Measurements from ENCODE around the gene ZNF598. TPM values are rescaled to one million over a fixed set of nuclear protein-coding genes. Genes with fewer than 3 reads are reported as not detected.

The ZNF598 gene
- polyA plus RNA-seq, 3 donors, result 21.4 to 30.9 (median 25.0) TPM

GRCh38 chr16:1991948-1992703 is 17.5 kb downstream of the ZNF598 start:
- DNase-seq, result peak; percentile 87

- DNase-seq, result no peak
These were observed 18.1 kb downstream of the ZNF598 start for GRCh38 chr16:1991588-1991947.

GRCh38 chr16:1991135-1991551 is 18.5 kb downstream of the ZNF598 start:
- no peak for DNase-seq

- DNase-seq, result no peak
These were observed 19.1 kb downstream of the ZNF598 start for GRCh38 chr16:1990351-1991134.

- DNase-seq, result no peak
These were observed 19.6 kb downstream of the ZNF598 start for GRCh38 chr16:1990101-1990350.

- DNase-seq, result no peak
These were observed 20.2 kb downstream of the ZNF598 start, which contains the start of gene SYNGR3 for GRCh38 chr16:1989209-1990100. TSS of gene SYNGR3 (plus strand) at chr16:1989970. CDS start at chr16:1990103, 133 bp downstream.

- DNase-seq, result no peak
These were observed 22.4 kb downstream of the ZNF598 start for GRCh38 chr16:1987198-1987597.

- DNase-seq, result no peak
These were observed 24.0 kb downstream of the ZNF598 start for GRCh38 chr16:1985466-1986150.

GRCh38 chr16:1984347-1985225 is 25.0 kb downstream of the ZNF598 start:
- no peak for DNase-seq

GRCh38 chr16:1983544-1984346 is 25.9 kb downstream of the ZNF598 start, which contains the start of gene GFER:
TSS of gene GFER (plus strand) at chr16:1984193. CDS start at chr16:1984219, 26 bp downstream.
- peak; percentile 90 for DNase-seq

- DNase-seq, result no peak
These were observed 26.6 kb downstream of the ZNF598 start for GRCh38 chr16:1982991-1983543.

GRCh38 chr16:1982013-1982433 is 27.6 kb downstream of the ZNF598 start:
- no peak for DNase-seq

GRCh38 chr16:1981398-1981836 is 28.2 kb downstream of the ZNF598 start, which contains the start of gene NOXO1:
TSS of gene NOXO1 (minus strand) at chr16:1981469. CDS start at chr16:1981179, 290 bp downstream.
- DNase-seq, result no peak

- DNase-seq, result no peak
These were observed 28.9 kb downstream of the ZNF598 start for GRCh38 chr16:1980770-1981087.

- DNase-seq, result no peak
These were observed 29.4 kb downstream of the ZNF598 start for GRCh38 chr16:1980030-1980769.

GRCh38 chr16:1979271-1980029 is 30.2 kb downstream of the ZNF598 start:
- DNase-seq, result no peak

GRCh38 chr16:1978476-1979120 is 31.0 kb downstream of the ZNF598 start:
- no peak for DNase-seq
